K562 (cell line): Measurements from ENCODE around the gene PLCB1. TPM values are rescaled to one million over a fixed set of nuclear protein-coding genes. Genes with fewer than 3 reads are reported as not detected.

Experiments
- ATAC-seq: fragments of 200-7000 bp; cut with Tn5 transposase; 3 replicates; pipeline ENCODE4 v1.9.1; 2020; ENCODE audit warnings: moderate library complexity
- BruUV-seq: library from RNA; stranded (reverse); fragments of 400-500 nt; replicated peaks from 2 replicates; lab custom pipeline; 2021; lab: Mats Ljungman, UMichigan
- CTCF ChIA-PET: fragments of 300-600 bp; formaldehyde crosslinking; extraction: SDS; loops from one replicate; lab custom pipeline; 2021; ENCODE audit warnings: low intra/inter-chr PET ratio; lab: Yijun Ruan, JAX
- POLR2A ChIA-PET: fragments of 300-600, 350-650 bp; sonication (Branson Sonifier 250); formaldehyde crosslinking; extraction: SDS; loops from one replicate; lab custom pipeline; 2021; ENCODE audit warnings: antibody characterized with exemption, inconsistent platforms; lab: Yijun Ruan, JAX
- DNase-seq, 4 experiments: peaks; one replicate each; pipeline versions ENCODE4 v3.0.0 to v3.0.0-alpha.2; 2011 to 2018; ENCODE audit warnings: low spot score in 3 of 4, mixed read lengths in 3 of 4; ENCODE audit errors: extremely low read depth in 1 of 4
- FAIRE-seq: peaks from 2 replicates; lab custom pipeline; 2011; peaks lifted over from hg19 to GRCh38; lab: Jason Lieb, UNC
- H2AFZ ChIP-seq: 2 replicates; pipeline ENCODE4 v1.6.0; 2011; ENCODE audit warnings: low read depth, low read length, control low read depth, inconsistent platforms
- H3K27ac ChIP-seq: fragments of 200-600 bp; 3 replicates; pipeline ENCODE4 v1.8.0; 2011; ENCODE audit warnings: low read depth, mild to moderate bottlenecking, control low read depth, inconsistent platforms, low read length, moderate library complexity, mixed read lengths; ENCODE audit errors: extremely low read depth
- H3K27me3 ChIP-seq, 2 experiments: fragments of 300-600 bp in 1 of 2; 2 replicates in 1 of 2; 3 replicates in 1 of 2; pipeline versions ENCODE4 v1.6.0 to v1.8.0; 2011; ENCODE audit warnings: inconsistent platforms in 2 of 2, low read length in 2 of 2, mild to moderate bottlenecking in 1 of 2, mixed read lengths in 1 of 2, moderate library complexity in 1 of 2; ENCODE audit not compliant: control insufficient read depth in 2 of 2, insufficient read depth in 2 of 2
- H3K36me3 ChIP-seq: fragments of 300-600 bp; 3 replicates; pipeline ENCODE4 v1.8.0; 2011; ENCODE audit warnings: mild to moderate bottlenecking, low read length, inconsistent platforms; ENCODE audit not compliant: control insufficient read depth, insufficient read depth
- H3K4me1 ChIP-seq, 2 experiments: fragments of 200-600 bp in 1 of 2; replicated peaks in 1 of 2; 2 replicates in 1 of 2; 3 replicates in 1 of 2; pipeline versions ENCODE4 v1.5.1 to v1.8.0; 2011; ENCODE audit warnings: inconsistent platforms in 2 of 2, low read length in 2 of 2, mild to moderate bottlenecking in 1 of 2, mixed read lengths in 1 of 2, moderate library complexity in 1 of 2; ENCODE audit not compliant: control insufficient read depth in 2 of 2, insufficient read depth in 2 of 2
- H3K4me2 ChIP-seq: 2 replicates; pipeline ENCODE4 v1.6.1; 2011; ENCODE audit warnings: low read length, control low read depth, inconsistent platforms, mixed read lengths; ENCODE audit not compliant: insufficient read depth
- H3K4me3 ChIP-seq: fragments of 200-600 bp; sonication (generic), shearing (Covaris generic); 2 replicates; pipeline ENCODE4 v1.5.1; 2016; ENCODE audit warnings: control low read depth, inconsistent platforms
- H3K79me2 ChIP-seq: fragments of 200-600 bp; 3 replicates; pipeline ENCODE4 v1.8.0; 2011; ENCODE audit warnings: low read length, inconsistent platforms; ENCODE audit not compliant: control insufficient read depth, insufficient read depth
- H3K9ac ChIP-seq, 2 experiments: 2 replicates each; pipeline versions ENCODE4 v1.6.0 to v1.6.1; 2011; ENCODE audit warnings: low read depth in 2 of 2, low read length in 2 of 2, control low read depth in 1 of 2, inconsistent platforms in 1 of 2, mild to moderate bottlenecking in 1 of 2, mixed read lengths in 1 of 2; ENCODE audit not compliant: insufficient read depth in 1 of 2
- H3K9me1 ChIP-seq: one replicate; pipeline ENCODE4 v1.6.0; 2011; ENCODE audit warnings: inconsistent platforms, mild to moderate bottlenecking, low read length, moderate library complexity; ENCODE audit not compliant: control insufficient read depth, insufficient read depth
- H3K9me3 ChIP-seq: replicated peaks from 2 replicates; pipeline ENCODE4 v1.5.1; 2011; ENCODE audit warnings: low read depth, low read length, inconsistent platforms; ENCODE audit not compliant: control insufficient read depth, insufficient read depth
- H4K20me1 ChIP-seq: replicated peaks from 2 replicates; pipeline ENCODE4 v1.6.1; 2011; ENCODE audit warnings: low read length, inconsistent platforms, mixed read lengths; ENCODE audit not compliant: control insufficient read depth, insufficient read depth
- DLX4 ChIP-seq: fragments of 250-450 bp; sonication (Bioruptor Pico); IDR thresholded peaks from 2 replicates; pipeline ENCODE4 v1.6.1; 2021; ENCODE audit warnings: mild to moderate bottlenecking
- E4F1 ChIP-seq: fragments of 250-450 bp; sonication (Bioruptor Pico); IDR thresholded peaks from 2 replicates; pipeline ENCODE4 v1.5.0; 2021; ENCODE audit warnings: mild to moderate bottlenecking, borderline replicate concordance
- FOXP4 ChIP-seq: sonication (generic); formaldehyde crosslinking; IDR thresholded peaks from 2 replicates; pipeline ENCODE4 v1.8.0; 2022; ENCODE audit warnings: mild to moderate bottlenecking, missing genetic modification reagents, borderline replicate concordance
- KHSRP ChIP-seq: fragments of 450-650 bp; IDR thresholded peaks from 2 replicates; pipeline ENCODE4 v1.6.1; 2017
- NFE2 ChIP-seq: IDR thresholded peaks from 2 replicates; pipeline ENCODE4 v1.6.1; 2014; ENCODE audit warnings: antibody characterized with exemption, low read depth
- PATZ1 ChIP-seq: fragments of 250-450 bp; sonication (Bioruptor Pico); IDR thresholded peaks from 2 replicates; pipeline ENCODE4 v1.5.0; 2020; ENCODE audit warnings: mild to moderate bottlenecking, borderline replicate concordance
- POLR2AphosphoS5 ChIP-seq: IDR thresholded peaks from 2 replicates; pipeline ENCODE4 v1.6.1; 2011; ENCODE audit warnings: mild to moderate bottlenecking, low read depth, low read length, moderate library complexity; ENCODE audit not compliant: control insufficient read depth, insufficient read depth
- RAD21 ChIP-seq, 2 experiments: fragments of 250-450 bp in 1 of 2; fragments of 450-650 bp in 1 of 2; sonication (Bioruptor Pico) in 1 of 2; formaldehyde crosslinking in 1 of 2; IDR thresholded peaks in 1 of 2; conservative IDR thresholded peaks in 1 of 2; 2 replicates each; pipeline versions ENCODE4 v1.4.0 to v1.8.0; 2020 to 2022; ENCODE audit warnings: mild to moderate bottlenecking in 2 of 2, moderate library complexity in 1 of 2
- SIN3B ChIP-seq: fragments of 450-650 bp; IDR thresholded peaks from 2 replicates; pipeline ENCODE4 v1.6.1; 2017; ENCODE audit warnings: low read depth, mild to moderate bottlenecking, moderate library complexity
- ZNF143 ChIP-seq: sonication (generic); formaldehyde crosslinking; IDR thresholded peaks from 2 replicates; pipeline ENCODE4 v1.9.0; 2022; ENCODE audit warnings: mild to moderate bottlenecking, missing genetic modification reagents
- ZNF41 ChIP-seq: fragments of 250-450 bp; sonication (Bioruptor Pico); conservative IDR thresholded peaks from 2 replicates; pipeline ENCODE4 v1.4.0; 2020; ENCODE audit warnings: mild to moderate bottlenecking
- ZNF586 ChIP-seq: fragments of 450-650 bp; formaldehyde crosslinking; conservative IDR thresholded peaks from 2 replicates; pipeline ENCODE4 v1.4.0; 2020; ENCODE audit warnings: mild to moderate bottlenecking, moderate library complexity
- in situ Hi-C: fragments of 300-500 bp; cut with MboI; formaldehyde crosslinking; loops from 4 replicates; pipeline ENCODE4 v1.15.0; 2018; ENCODE audit warnings: inconsistent platforms, mixed read lengths
- intact Hi-C: fragments of 100-400 bp; cut with micrococcal nuclease; formaldehyde crosslinking; loops from 2 replicates; pipeline ENCODE4 v1.14.2; 2022
- polyA plus RNA-seq, 8 experiments: library from polyadenylated mRNA; depleted of rRNA in 4 of 8; stranded (reverse) in 5 of 8; unstranded in 3 of 8; fragments of >200 nt; fragmentation: Nextera tagmentation in 2 of 8; fragmentation: Illumina TruSeq in 1 of 8; extraction: Ambion mirVana in 2 of 8; extraction: Trizol in 1 of 8; gene quantifications; 2 replicates each; pipeline versions ENCODE4 v1.2.1 to v1.2.3, GENCODE V29; 2011 to 2014; ENCODE audit warnings: inconsistent platforms in 1 of 8, missing spikeins in 1 of 8
- total RNA-seq, 7 experiments: library from RNA; depleted of rRNA in 6 of 7; stranded (reverse); fragments of >200 nt in 6 of 7; fragmentation: Illumina TruSeq in 2 of 7; extraction: Trizol in 2 of 7; gene quantifications; 2 replicates each; pipeline versions ENCODE4 v1.2.1 to v1.2.3, GENCODE V29; 2011 to 2021; ENCODE audit warnings: low replicate concordance in 1 of 7

PLCB1 gene
- total and polyA plus RNA-seq, 9 of the 15 experiments (the other 6 are each of a cell fraction or from before 2014, with no cell fraction given), result 0.34 to 3.1 (median 1.3) TPM

- ATAC-seq (no peak), FAIRE-seq (no peak), DNase-seq (no peak)
- H3K36me3 ChIP-seq, result no peaks in the 10 kb centered on the region
- no peaks in the 10 kb centered on the region for H3K4me1 ChIP-seq
- intact Hi-C loops, result loop anchor here (2.0 to 5.0 kb wide), 4 partner anchors 681 to 1956 kb away; partner anchors contain the start of gene BMP2
- no peaks in the 10 kb centered on the region for H4K20me1 ChIP-seq
- ChIA-PET POLR2A (no interaction called here), CTCF (no interaction called here)
- in situ Hi-C loops, result loop anchor here (25.0 kb wide), 2 partner anchors 686 to 786 kb away; partner anchors contain the start of gene HAO1
- no peaks in the 10 kb centered on the region for H3K9me1 ChIP-seq
- H3K9me3 ChIP-seq, result no peaks in the 10 kb centered on the region
- no TSS peak for BruUV-seq
- H3K79me2 ChIP-seq, result no peaks in the 10 kb centered on the region
- H3K4me2 ChIP-seq, result no peak overlapping the region
- no peak overlapping the region for H3K4me3 ChIP-seq
- H3K9ac ChIP-seq, result no peak overlapping the region
- H3K27me3 ChIP-seq, result no peaks in the 10 kb centered on the region
- no peak overlapping the region for H2AFZ ChIP-seq
- TF ChIP-seq FOXP4 (no peak), DLX4 (CRISPR knock-in tag) (no peak), ZNF586 (CRISPR knock-in tag) (no peak), SIN3B (no peak), ZNF41 (CRISPR knock-in tag) (no peak), RAD21 (CRISPR knock-in tag; conservative IDR thresholded peaks at IDR 0.05 in 1 of 2, IDR thresholded peaks at IDR 0.05 in 1 of 2) (no peak), PATZ1 (CRISPR knock-in tag) (no peak), NFE2 (no peak), E4F1 (no peak), POLR2AphosphoS5 (no peak), KHSRP (no peak), ZNF143 (CRISPR knock-in tag) (no peak)
- H3K27ac ChIP-seq, result no peak overlapping the region
Measured at GRCh38 chr20:8723296-8723695, 591.2 kb downstream of the PLCB1 start.
